Measurements from ENCODE around the gene PAMR1. TPM values are rescaled to one million over a fixed set of nuclear protein-coding genes. Genes with fewer than 3 reads are reported as not detected.

Gene PAMR1
- total RNA-seq, 1 experiment from 2014 or later, result not detected

DNA sequence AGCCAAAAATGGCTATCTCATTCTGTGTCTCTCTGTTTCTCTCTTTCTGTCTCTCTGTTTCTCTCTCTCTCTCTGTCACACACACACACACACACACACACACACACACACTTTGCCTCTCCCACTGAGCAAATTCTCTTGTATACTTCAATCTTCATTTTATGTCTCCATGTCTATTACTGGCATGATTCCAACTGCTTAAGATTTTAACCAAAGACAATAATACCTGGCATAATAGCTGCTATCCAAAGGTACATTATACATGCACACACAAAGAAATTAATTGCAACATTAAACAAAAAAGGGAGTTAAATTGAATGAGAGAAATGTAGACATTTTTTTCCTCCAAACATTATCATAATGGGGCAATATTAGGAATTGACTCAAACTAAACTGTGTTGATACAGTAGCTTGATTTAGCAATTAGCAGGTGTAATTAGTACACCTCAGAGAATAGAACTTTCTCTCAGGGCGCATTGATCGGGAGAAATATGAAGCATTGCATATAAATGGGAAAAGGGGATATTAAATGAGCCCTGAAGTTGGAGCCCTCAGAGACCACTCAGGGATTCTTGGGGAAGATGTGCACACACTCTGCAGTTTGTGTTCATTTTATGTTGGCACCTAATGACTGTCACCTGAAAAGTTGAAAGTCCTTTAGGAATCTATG lies 88.7 kb downstream of the PAMR1 start:
- DNase-seq, result no peak
- no peak for TF ChIP-seq CTCF (IDR thresholded peaks at IDR 0.05; ENCODE audit: unreplicated experiment)
- Mint-ChIP-seq H3K4me3 (ENCODE audit: low read depth, unreplicated experiment) (no peak overlapping the region), H3K36me3 (ENCODE audit: insufficient read depth, unreplicated experiment) (no peaks in the 10 kb centered on the region), H3K27me3 (ENCODE audit: unreplicated experiment) (peaks cover 92% of the 10 kb centered on the region), H3K27ac (ENCODE audit: unreplicated experiment) (no peak overlapping the region), H3K4me1 (ENCODE audit: low read depth, unreplicated experiment) (no peaks in the 10 kb centered on the region), H3K9me3 (ENCODE audit: low read depth, unreplicated experiment) (no peaks in the 10 kb centered on the region)
- intact Hi-C loops (cut with micrococcal nuclease; ENCODE audit: unreplicated experiment), result no loop called here
- no TSS peak for BruUV-seq (replicated peaks)
- CTCF ChIA-PET, result no interaction called here

DNA sequence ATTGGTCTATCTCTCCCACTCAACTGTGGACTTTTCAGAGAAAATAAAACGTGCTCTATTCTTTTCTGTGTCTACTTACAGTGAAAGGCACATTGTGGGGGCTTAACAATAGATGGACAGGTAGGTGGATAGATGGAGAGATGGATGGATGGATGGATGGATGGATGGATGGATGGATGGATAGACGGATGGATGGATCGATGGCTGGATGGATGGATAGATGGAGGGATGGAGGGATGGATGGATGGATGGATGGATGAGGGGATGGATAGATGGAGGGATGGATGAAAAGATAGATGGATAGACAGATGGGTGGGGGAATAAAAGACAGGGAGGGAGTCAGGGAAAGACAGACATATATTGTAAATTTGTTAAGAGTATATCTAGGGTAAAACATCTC lies 91.8 kb downstream of the PAMR1 start:
- Mint-ChIP-seq H3K36me3 (ENCODE audit: insufficient read depth, unreplicated experiment) (no peaks in the 10 kb centered on the region), H3K4me1 (ENCODE audit: low read depth, unreplicated experiment) (no peaks in the 10 kb centered on the region), H3K9me3 (ENCODE audit: low read depth, unreplicated experiment) (no peaks in the 10 kb centered on the region), H3K27me3 (ENCODE audit: unreplicated experiment) (peaks cover 94% of the 10 kb centered on the region), H3K4me3 (ENCODE audit: low read depth, unreplicated experiment) (no peak overlapping the region), H3K27ac (ENCODE audit: unreplicated experiment) (no peak overlapping the region)
- no TSS peak for BruUV-seq (replicated peaks)
- CTCF ChIA-PET, result no interaction called here
- TF ChIP-seq CTCF (IDR thresholded peaks at IDR 0.05; ENCODE audit: unreplicated experiment), result no peak
- intact Hi-C loops (cut with micrococcal nuclease; ENCODE audit: unreplicated experiment), result no loop called here
- DNase-seq, result no peak

DNA sequence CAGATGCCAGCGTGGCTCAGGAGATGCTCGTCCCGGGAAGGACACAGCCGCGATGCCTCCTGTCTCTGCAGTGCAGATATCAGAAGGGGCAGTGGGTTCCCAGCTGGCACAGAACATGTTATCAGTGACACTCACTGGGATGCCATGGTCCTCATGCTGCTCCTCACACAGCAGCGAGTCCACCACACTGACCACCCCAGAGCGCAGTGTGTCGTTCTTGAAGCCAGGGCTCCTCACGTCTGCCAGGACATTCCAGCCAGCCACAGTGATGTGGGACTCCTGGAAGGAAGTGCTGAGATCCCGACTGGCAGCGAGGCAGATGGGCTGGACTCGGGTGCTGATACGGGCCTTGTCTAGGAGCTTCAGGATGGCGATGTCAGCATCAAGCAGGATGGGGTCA lies 93.0 kb downstream of the PAMR1 start:
- Mint-ChIP-seq H3K4me1 (ENCODE audit: low read depth, unreplicated experiment) (no peaks in the 10 kb centered on the region), H3K4me3 (ENCODE audit: low read depth, unreplicated experiment) (no peak overlapping the region), H3K36me3 (ENCODE audit: insufficient read depth, unreplicated experiment) (no peaks in the 10 kb centered on the region), H3K27ac (ENCODE audit: unreplicated experiment) (no peak overlapping the region), H3K27me3 (ENCODE audit: unreplicated experiment) (peaks cover 94% of the 10 kb centered on the region), H3K9me3 (ENCODE audit: low read depth, unreplicated experiment) (no peaks in the 10 kb centered on the region)
- no peak for TF ChIP-seq CTCF (IDR thresholded peaks at IDR 0.05; ENCODE audit: unreplicated experiment)
- BruUV-seq (replicated peaks), result no TSS peak
- DNase-seq, result no peak
- CTCF ChIA-PET, result no interaction called here
- intact Hi-C loops (cut with micrococcal nuclease; ENCODE audit: unreplicated experiment), result no loop called here

DNA sequence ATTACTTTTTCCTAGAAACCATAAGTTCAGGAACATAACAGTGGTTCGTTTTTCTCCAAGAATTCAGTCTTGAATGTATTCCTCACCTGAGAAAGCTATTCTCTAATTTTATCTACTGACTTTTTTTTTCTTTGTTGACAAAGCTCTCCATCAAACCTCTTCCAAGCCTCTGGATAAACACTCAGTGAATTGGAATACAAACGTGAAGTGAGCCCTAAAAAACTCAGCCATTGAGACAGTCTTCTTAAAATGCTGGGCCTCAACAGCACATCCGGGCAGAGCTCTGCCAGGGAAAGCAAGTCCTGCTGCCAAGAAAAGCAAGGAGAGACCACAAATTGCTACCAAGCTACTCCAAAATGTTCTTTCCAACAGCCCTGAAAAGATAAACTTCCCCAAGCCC lies 98.3 kb downstream of the PAMR1 start:
- Mint-ChIP-seq H3K27me3 (ENCODE audit: unreplicated experiment) (peaks cover 100% of the 10 kb centered on the region), H3K4me3 (ENCODE audit: low read depth, unreplicated experiment) (no peak overlapping the region), H3K9me3 (ENCODE audit: low read depth, unreplicated experiment) (no peaks in the 10 kb centered on the region), H3K27ac (ENCODE audit: unreplicated experiment) (no peak overlapping the region), H3K36me3 (ENCODE audit: insufficient read depth, unreplicated experiment) (no peaks in the 10 kb centered on the region), H3K4me1 (ENCODE audit: low read depth, unreplicated experiment) (no peaks in the 10 kb centered on the region)
- no peak for TF ChIP-seq CTCF (IDR thresholded peaks at IDR 0.05; ENCODE audit: unreplicated experiment)
- no TSS peak for BruUV-seq (replicated peaks)
- no peak for DNase-seq
- CTCF ChIA-PET, result interaction anchor here (0.6 kb wide), 1 partner anchor 698 kb away, joined by 4 read pairs; no protein-coding TSS in a partner anchor
- intact Hi-C loops (cut with micrococcal nuclease; ENCODE audit: unreplicated experiment), result no loop called here

Measured in Calu3 (cell line).